ENCODE results near the gene MALT1.

DNA sequence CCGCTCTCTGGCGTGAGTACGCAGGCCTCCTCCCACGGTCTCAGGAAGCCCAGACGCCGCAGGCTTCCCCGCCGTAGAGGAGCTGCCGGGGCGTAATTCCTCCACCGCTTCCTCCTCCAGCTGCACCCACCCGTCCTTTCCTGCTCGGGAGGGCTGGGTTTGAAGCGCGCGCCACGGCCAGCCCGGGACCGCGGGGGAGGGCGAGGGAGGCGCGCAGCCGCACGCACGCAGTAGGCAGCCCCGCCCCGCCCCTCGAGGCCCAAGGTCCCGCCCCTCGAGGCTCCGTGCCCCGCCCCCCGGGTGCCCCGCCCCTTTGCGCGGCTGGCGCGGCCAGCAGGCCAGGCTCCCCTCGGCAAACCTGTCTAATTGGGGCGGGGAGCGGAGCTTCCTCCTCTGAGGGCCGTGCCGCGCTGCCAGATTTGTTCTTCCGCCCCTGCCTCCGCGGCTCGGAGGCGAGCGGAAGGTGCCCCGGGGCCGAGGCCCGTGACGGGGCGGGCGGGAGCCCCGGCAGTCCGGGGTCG, at the start of gene MALT1:
- TF ChIP-seq EZH2 (IDR thresholded peaks at IDR 0.05; ENCODE audit: borderline replicate concordance) (no peak), EZH2phosphoT487 (IDR thresholded peaks at IDR 0.05; ENCODE audit: low read depth, severe bottlenecking, unreplicated experiment) (no peak)
- TF ChIP-seq, protein P1, sequence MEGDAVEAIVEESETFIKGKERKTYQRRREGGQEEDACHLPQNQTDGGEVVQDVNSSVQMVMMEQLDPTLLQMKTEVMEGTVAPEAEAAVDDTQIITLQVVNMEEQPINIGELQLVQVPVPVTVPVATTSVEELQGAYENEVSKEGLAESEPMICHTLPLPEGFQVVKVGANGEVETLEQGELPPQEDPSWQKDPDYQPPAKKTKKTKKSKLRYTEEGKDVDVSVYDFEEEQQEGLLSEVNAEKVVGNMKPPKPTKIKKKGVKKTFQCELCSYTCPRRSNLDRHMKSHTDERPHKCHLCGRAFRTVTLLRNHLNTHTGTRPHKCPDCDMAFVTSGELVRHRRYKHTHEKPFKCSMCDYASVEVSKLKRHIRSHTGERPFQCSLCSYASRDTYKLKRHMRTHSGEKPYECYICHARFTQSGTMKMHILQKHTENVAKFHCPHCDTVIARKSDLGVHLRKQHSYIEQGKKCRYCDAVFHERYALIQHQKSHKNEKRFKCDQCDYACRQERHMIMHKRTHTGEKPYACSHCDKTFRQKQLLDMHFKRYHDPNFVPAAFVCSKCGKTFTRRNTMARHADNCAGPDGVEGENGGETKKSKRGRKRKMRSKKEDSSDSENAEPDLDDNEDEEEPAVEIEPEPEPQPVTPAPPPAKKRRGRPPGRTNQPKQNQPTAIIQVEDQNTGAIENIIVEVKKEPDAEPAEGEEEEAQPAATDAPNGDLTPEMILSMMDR (IDR thresholded peaks at IDR 0.05; ENCODE audit: poor library complexity) = no peak

Data from hepatocyte (in vitro differentiated cells).